Measurements from ENCODE around the gene KRT33A. TPM values are rescaled to one million over a fixed set of nuclear protein-coding genes. Genes with fewer than 3 reads are reported as not detected.

Gene KRT33A
- total and polyA plus RNA-seq, 2 experiments from 2014 or later, result not detected

DNA sequence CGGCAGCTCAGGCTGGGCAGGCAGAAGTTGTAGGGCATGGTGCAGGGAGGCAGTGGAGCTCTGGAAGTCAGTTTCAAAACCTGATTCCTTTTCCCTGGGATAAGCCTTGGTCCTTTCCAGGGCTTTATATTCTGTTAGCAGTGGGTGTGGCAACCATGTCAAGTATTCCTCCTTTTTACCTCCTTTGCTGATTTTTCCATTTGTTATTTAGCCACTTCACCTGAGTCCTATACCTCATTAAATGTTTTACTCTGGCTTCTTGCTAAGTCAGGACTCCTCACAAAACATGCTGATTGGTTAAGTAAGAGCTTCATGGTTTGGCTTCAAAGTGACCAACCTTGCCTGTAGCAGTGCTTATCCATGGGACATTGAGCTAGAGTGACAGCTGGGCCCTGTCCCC is 19.1 kb upstream of the KRT33A start, which contains the start of gene KRT33B:
Gene KRT33B (minus strand): TSS at position 101 of the 400 bp plus-strand sequence. CDS start 63 bp downstream, at position 38.
- no peak within 1 kb of the TSS for H3K4me3 ChIP-seq
- no peaks in the 10 kb centered on the region for H3K27me3 ChIP-seq (replicated peaks; ENCODE audit: insufficient read depth)
- H3K9me2 ChIP-seq (ENCODE audit: insufficient read depth), result no peaks in the 10 kb centered on the region
- no peak within 1 kb of the TSS for H2AFZ ChIP-seq
- no peak for TF ChIP-seq EZH2phosphoT487 (IDR thresholded peaks at IDR 0.05; ENCODE audit: insufficient read depth, low read depth)
- TF ChIP-seq EZH2 (IDR thresholded peaks at IDR 0.05; ENCODE audit: insufficient read depth, poor library complexity, severe bottlenecking), result no peak
- H3K9ac ChIP-seq, result no peak within 1 kb of the TSS
- in situ Hi-C loops (cut with MboI), result no loop called here
- peaks cover 17% of the 10 kb centered on the region for H3K4me1 ChIP-seq (ENCODE audit: insufficient read depth)
- no peak for DNase-seq
- H3K36me3 ChIP-seq (ENCODE audit: low read depth), result no peaks in the 10 kb centered on the region
- no peaks in the 10 kb centered on the region for H4K20me1 ChIP-seq (ENCODE audit: insufficient read depth)
- H3K9me3 ChIP-seq (ENCODE audit: low read depth), result no peaks in the 10 kb centered on the region
- H3F3A ChIP-seq (ENCODE audit: insufficient read depth), result peaks cover 23% of the 10 kb centered on the region
- no peaks in the 10 kb centered on the region for H3K79me2 ChIP-seq (ENCODE audit: insufficient read depth)
- no peak within 1 kb of the TSS for H3K4me2 ChIP-seq (ENCODE audit: unreplicated experiment)
- WGBS, 2 experiments (ENCODE audit: low coverage in 1 of 2, low lambda C conversion rate in 2 of 2, missing lambda C conversion rate in 2 of 2), result 100% methylated on average over 1 of the region's 1 CpG
- no peak within 1 kb of the TSS for H3K27ac ChIP-seq

DNA sequence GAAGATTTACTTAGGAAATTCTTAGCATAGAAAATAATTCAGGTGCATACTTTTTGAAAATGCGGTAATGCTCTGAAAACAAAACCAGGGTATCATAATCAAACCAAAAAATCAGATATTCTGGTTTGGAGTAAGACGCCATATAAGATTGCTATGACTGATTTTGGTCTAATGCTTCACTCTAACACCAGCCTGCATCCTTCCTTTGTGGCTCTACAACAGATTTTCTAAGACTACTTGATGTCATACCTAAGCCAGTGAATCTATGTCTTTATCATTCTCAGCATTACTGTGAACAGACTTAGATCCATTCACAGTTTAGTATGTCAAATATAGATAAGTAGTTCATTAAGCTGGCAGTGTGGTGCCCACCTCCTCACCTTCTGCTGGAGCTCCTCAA is 18.4 kb upstream of the KRT33A start:
- H3K27ac ChIP-seq, result no peak overlapping the region
- TF ChIP-seq EZH2 (IDR thresholded peaks at IDR 0.05; ENCODE audit: insufficient read depth, poor library complexity, severe bottlenecking) (no peak), EZH2phosphoT487 (IDR thresholded peaks at IDR 0.05; ENCODE audit: insufficient read depth, low read depth) (no peak)
- no peak overlapping the region for H2AFZ ChIP-seq
- no peaks in the 10 kb centered on the region for H3K79me2 ChIP-seq (ENCODE audit: insufficient read depth)
- H3K9ac ChIP-seq, result no peak overlapping the region
- no peaks in the 10 kb centered on the region for H3K9me2 ChIP-seq (ENCODE audit: insufficient read depth)
- peaks cover 17% of the 10 kb centered on the region for H3K4me1 ChIP-seq (ENCODE audit: insufficient read depth)
- in situ Hi-C loops (cut with MboI), result no loop called here
- H3K36me3 ChIP-seq (ENCODE audit: low read depth), result no peaks in the 10 kb centered on the region
- 91 to 100% methylated on average over 2 of the region's 2 CpGs for WGBS, 2 experiments (ENCODE audit: low coverage in 1 of 2, low lambda C conversion rate in 2 of 2, missing lambda C conversion rate in 2 of 2)
- no peak for DNase-seq
- no peaks in the 10 kb centered on the region for H4K20me1 ChIP-seq (ENCODE audit: insufficient read depth)
- peaks cover 23% of the 10 kb centered on the region for H3F3A ChIP-seq (ENCODE audit: insufficient read depth)
- no peaks in the 10 kb centered on the region for H3K27me3 ChIP-seq (replicated peaks; ENCODE audit: insufficient read depth)
- H3K9me3 ChIP-seq (ENCODE audit: low read depth), result no peaks in the 10 kb centered on the region
- no peak overlapping the region for H3K4me2 ChIP-seq (ENCODE audit: unreplicated experiment)
- no peak overlapping the region for H3K4me3 ChIP-seq

DNA sequence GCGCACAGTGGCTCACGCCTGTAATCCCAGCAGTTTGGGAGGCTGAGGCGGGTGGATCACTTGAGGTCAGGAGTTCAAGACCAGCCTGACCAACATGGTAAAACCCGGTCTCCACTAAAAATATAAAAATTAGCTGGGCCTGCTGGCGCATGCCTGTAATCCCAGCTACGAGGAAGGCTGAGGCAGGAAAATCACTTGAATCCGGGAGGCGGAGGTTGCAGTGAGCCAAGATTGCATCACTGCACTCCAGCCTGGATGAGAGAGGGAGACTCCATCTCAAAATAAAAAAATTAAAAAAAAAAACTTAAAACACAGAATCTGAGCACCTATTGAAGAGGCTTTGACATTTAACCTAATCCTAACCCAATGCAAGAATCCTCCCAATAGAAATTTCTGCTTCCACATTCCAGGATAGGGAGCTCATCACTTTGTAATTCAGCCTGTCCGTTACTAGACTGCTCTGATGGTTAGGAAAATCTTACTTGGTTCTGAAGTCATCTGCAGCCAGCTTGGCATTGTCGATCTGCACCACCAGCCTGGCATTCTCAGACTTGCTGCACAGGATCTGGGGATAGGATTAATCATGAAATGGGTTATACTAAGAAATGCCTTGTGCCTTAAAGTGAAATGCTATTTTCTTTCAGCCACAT is 16.9 kb upstream of the KRT33A start:
- Histone ChIP-seq H3K4me1 (ENCODE audit: insufficient read depth) (peaks cover 17% of the 10 kb centered on the region), H3F3A (ENCODE audit: insufficient read depth) (peaks cover 23% of the 10 kb centered on the region), H3K36me3 (ENCODE audit: low read depth) (no peaks in the 10 kb centered on the region), H3K4me2 (ENCODE audit: unreplicated experiment) (peak overlapping the region; percentile 21), H3K27me3 (replicated peaks; ENCODE audit: insufficient read depth) (no peaks in the 10 kb centered on the region), H3K9me2 (ENCODE audit: insufficient read depth) (no peaks in the 10 kb centered on the region), H3K4me3 (peak overlapping the region; percentile 4; the same call in 1 of the 2 replicates), H3K9ac (peak overlapping the region; percentile 53), H3K9me3 (ENCODE audit: low read depth) (no peaks in the 10 kb centered on the region), H3K79me2 (ENCODE audit: insufficient read depth) (no peaks in the 10 kb centered on the region), H2AFZ (peak overlapping the region; percentile 1; the same call in 1 of the 2 replicates), H4K20me1 (ENCODE audit: insufficient read depth) (no peaks in the 10 kb centered on the region), H3K27ac (peak overlapping the region; percentile 65)
- TF ChIP-seq EZH2phosphoT487 (IDR thresholded peaks at IDR 0.05; ENCODE audit: insufficient read depth, low read depth) (no peak), EZH2 (IDR thresholded peaks at IDR 0.05; ENCODE audit: insufficient read depth, poor library complexity, severe bottlenecking) (no peak)
- WGBS, 2 experiments (ENCODE audit: low coverage in 1 of 2, low lambda C conversion rate in 2 of 2, missing lambda C conversion rate in 2 of 2), result 35 to 36% methylated on average over 10 of the region's 10 CpGs
- peak; percentile 94 for DNase-seq
- in situ Hi-C loops (cut with MboI), result no loop called here

DNA sequence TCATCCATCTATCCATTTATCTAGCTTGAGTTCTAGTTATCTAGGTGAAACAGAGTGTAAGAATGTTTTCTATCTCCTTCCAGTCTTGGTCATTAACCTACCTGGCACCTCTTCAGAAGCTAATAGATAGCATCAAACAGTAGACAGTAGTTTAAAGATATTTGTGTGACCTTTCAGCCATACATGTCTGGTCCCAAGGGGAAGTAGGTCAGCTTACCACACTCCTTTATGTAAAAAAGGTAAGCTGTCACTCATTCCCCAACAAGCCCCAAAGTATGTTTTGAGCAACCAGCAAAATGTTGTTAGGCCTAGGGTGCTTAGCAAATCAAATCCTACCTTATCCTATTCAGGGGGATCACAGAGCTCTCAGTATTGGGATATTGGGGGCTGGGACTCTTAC is 15.4 kb upstream of the KRT33A start:
- peaks cover 17% of the 10 kb centered on the region for H3K4me1 ChIP-seq (ENCODE audit: insufficient read depth)
- TF ChIP-seq EZH2 (IDR thresholded peaks at IDR 0.05; ENCODE audit: insufficient read depth, poor library complexity, severe bottlenecking) (no peak), EZH2phosphoT487 (IDR thresholded peaks at IDR 0.05; ENCODE audit: insufficient read depth, low read depth) (no peak)
- in situ Hi-C loops (cut with MboI), result no loop called here
- no peaks in the 10 kb centered on the region for H4K20me1 ChIP-seq (ENCODE audit: insufficient read depth)
- H3K9me3 ChIP-seq (ENCODE audit: low read depth), result no peaks in the 10 kb centered on the region
- no peaks in the 10 kb centered on the region for H3K79me2 ChIP-seq (ENCODE audit: insufficient read depth)
- no peaks in the 10 kb centered on the region for H3K27me3 ChIP-seq (replicated peaks; ENCODE audit: insufficient read depth)
- H3K36me3 ChIP-seq (ENCODE audit: low read depth), result no peaks in the 10 kb centered on the region
- H3K4me3 ChIP-seq, result no peak overlapping the region
- no peak overlapping the region for H3K27ac ChIP-seq
- H3F3A ChIP-seq (ENCODE audit: insufficient read depth), result peaks cover 23% of the 10 kb centered on the region
- H3K9me2 ChIP-seq (ENCODE audit: insufficient read depth), result no peaks in the 10 kb centered on the region
- no peak overlapping the region for H2AFZ ChIP-seq
- no peak overlapping the region for H3K4me2 ChIP-seq (ENCODE audit: unreplicated experiment)
- DNase-seq, result no peak
- H3K9ac ChIP-seq, result no peak overlapping the region

All from GM23248 (cell line).